Activated naive CD8-positive, alpha-beta T cell treated with anti-CD3 and anti-CD28 coated beads, Interleukin-2, amount 50 U/mL, for 24 hours (primary cell): Measurements from ENCODE around the gene CYP4F11.
A peak's percentile ranks its signal among the peaks of the same experiment; 100 is the strongest.
"Not testable (repeated sequence)": the region's sequence is repeated elsewhere in the genome, so short reads cannot be mapped to it uniquely, and the experiment has no call there.

ENCODE experiments used
- ATAC-seq: fragments of 150-1000 bp; cut with Tn5 transposase; one replicate; pipeline ENCODE4 v1.10.0; 2021
- DNase-seq: peaks from one replicate; pipeline ENCODE4 v3.0.0; 2021
- H3K27ac Mint-ChIP-seq: one replicate; pipeline ENCODE4 v1.8.0; 2021; ENCODE audit warnings: mild to moderate bottlenecking, mixed read lengths
- H3K27me3 Mint-ChIP-seq: one replicate; pipeline ENCODE4 v1.8.0; 2021; ENCODE audit warnings: mixed read lengths
- H3K36me3 Mint-ChIP-seq: one replicate; pipeline ENCODE4 v1.8.0; 2021; ENCODE audit warnings: low read depth, mixed read lengths
- H3K4me1 Mint-ChIP-seq: one replicate; pipeline ENCODE4 v1.8.0; 2021; ENCODE audit warnings: mixed read lengths
- H3K4me3 Mint-ChIP-seq: one replicate; pipeline ENCODE4 v1.8.0; 2021; ENCODE audit warnings: mild to moderate bottlenecking, moderate library complexity, mixed read lengths
- H3K9me3 Mint-ChIP-seq: one replicate; pipeline ENCODE4 v1.8.0; 2021; ENCODE audit warnings: mixed read lengths

CYP4F11 gene

GRCh38 chr19:15874821-15875474 is 59.4 kb downstream of the CYP4F11 start:
- Mint-ChIP-seq H3K27ac (no peak overlapping the region), H3K9me3 (no peaks in the 10 kb centered on the region), H3K4me3 (no peak overlapping the region), H3K36me3 (peaks cover 2% of the 10 kb centered on the region), H3K4me1 (peaks cover 2% of the 10 kb centered on the region), H3K27me3 (peaks cover 27% of the 10 kb centered on the region)
- ATAC-seq (no peak), DNase-seq (no peak)

- H3K9me3 Mint-ChIP-seq, H3K27ac Mint-ChIP-seq, H3K4me3 Mint-ChIP-seq, DNase-seq, ATAC-seq, H3K36me3 Mint-ChIP-seq, H3K4me1 Mint-ChIP-seq: not testable (repeated sequence)
- H3K27me3 Mint-ChIP-seq, result peaks cover 25% of the 10 kb centered on the region
Observed at GRCh38 chr19:15873771-15874170, 60.6 kb downstream of the CYP4F11 start.

- H3K36me3 Mint-ChIP-seq, result peaks cover 2% of the 10 kb centered on the region
- peaks cover 2% of the 10 kb centered on the region for H3K4me1 Mint-ChIP-seq
- H3K9me3 Mint-ChIP-seq, result no peaks in the 10 kb centered on the region
- H3K27me3 Mint-ChIP-seq, result peaks cover 19% of the 10 kb centered on the region
- H3K4me3 Mint-ChIP-seq, result no peak overlapping the region
- DNase-seq (peak; percentile 20), ATAC-seq (peak; percentile 24)
- no peak overlapping the region for H3K27ac Mint-ChIP-seq
Observed at GRCh38 chr19:15871570-15871969, 62.8 kb downstream of the CYP4F11 start.

GRCh38 chr19:15869873-15870272 is 64.5 kb downstream of the CYP4F11 start:
- H3K4me3 Mint-ChIP-seq, result no peak overlapping the region
- H3K27me3 Mint-ChIP-seq, result peaks cover 9% of the 10 kb centered on the region

GRCh38 chr19:15869109-15869555 is 65.2 kb downstream of the CYP4F11 start:
- no peaks in the 10 kb centered on the region for H3K9me3 Mint-ChIP-seq
- H3K27me3 Mint-ChIP-seq, result peaks cover 9% of the 10 kb centered on the region
- H3K4me3 Mint-ChIP-seq, result no peak overlapping the region
- peaks cover 2% of the 10 kb centered on the region for H3K36me3 Mint-ChIP-seq
- no peak overlapping the region for H3K27ac Mint-ChIP-seq
- DNase-seq (peak; percentile 25), ATAC-seq (no peak)
- H3K4me1 Mint-ChIP-seq, result peaks cover 2% of the 10 kb centered on the region

More at GRCh38 chr19:15869873-15870272, 64.5 kb downstream of the CYP4F11 start:
- ATAC-seq, result no peak
- DNase-seq, result no peak
- H3K36me3 Mint-ChIP-seq, result peaks cover 2% of the 10 kb centered on the region
- H3K27ac Mint-ChIP-seq, result no peak overlapping the region
- H3K4me1 Mint-ChIP-seq, result peaks cover 2% of the 10 kb centered on the region
- no peaks in the 10 kb centered on the region for H3K9me3 Mint-ChIP-seq

GRCh38 chr19:15866636-15867035 is 67.7 kb downstream of the CYP4F11 start:
- Mint-ChIP-seq H3K9me3 (no peaks in the 10 kb centered on the region), H3K36me3 (no peaks in the 10 kb centered on the region), H3K4me1 (peaks cover under 1% of the 10 kb centered on the region), H3K4me3 (no peak overlapping the region), H3K27ac (no peak overlapping the region), H3K27me3 (no peaks in the 10 kb centered on the region)
- DNase-seq (no peak), ATAC-seq (no peak)

- no peaks in the 10 kb centered on the region for H3K4me1 Mint-ChIP-seq
- DNase-seq (no peak), ATAC-seq (no peak)
- no peaks in the 10 kb centered on the region for H3K9me3 Mint-ChIP-seq
- H3K36me3 Mint-ChIP-seq, result no peaks in the 10 kb centered on the region
- H3K27ac Mint-ChIP-seq, result no peak overlapping the region
- H3K27me3 Mint-ChIP-seq, result no peaks in the 10 kb centered on the region
- no peak overlapping the region for H3K4me3 Mint-ChIP-seq
Observed at GRCh38 chr19:15864824-15865223, 69.5 kb downstream of the CYP4F11 start.

GRCh38 chr19:15863272-15863671 is 71.1 kb downstream of the CYP4F11 start:
- Mint-ChIP-seq H3K4me1 (no peaks in the 10 kb centered on the region), H3K36me3 (no peaks in the 10 kb centered on the region), H3K9me3 (no peaks in the 10 kb centered on the region), H3K27ac (no peak overlapping the region), H3K27me3 (no peaks in the 10 kb centered on the region), H3K4me3 (no peak overlapping the region)
- ATAC-seq, result no peak
- no peak for DNase-seq

- no peak overlapping the region for H3K27ac Mint-ChIP-seq
- no peaks in the 10 kb centered on the region for H3K4me1 Mint-ChIP-seq
- H3K27me3 Mint-ChIP-seq, result no peaks in the 10 kb centered on the region
- H3K9me3 Mint-ChIP-seq, result no peaks in the 10 kb centered on the region
- DNase-seq (no peak), ATAC-seq (no peak)
- H3K36me3 Mint-ChIP-seq, result no peaks in the 10 kb centered on the region
- H3K4me3 Mint-ChIP-seq, result no peak overlapping the region
Observed at GRCh38 chr19:15862444-15862843, 71.9 kb downstream of the CYP4F11 start.
